ENCODE results near the gene WDR48. TPM values are rescaled to one million over a fixed set of nuclear protein-coding genes. Genes with fewer than 3 reads are reported as not detected.

The WDR48 gene
- total and polyA plus RNA-seq, 2 experiments from 2014 or later, result 27.2 to 54.3 TPM

DNA sequence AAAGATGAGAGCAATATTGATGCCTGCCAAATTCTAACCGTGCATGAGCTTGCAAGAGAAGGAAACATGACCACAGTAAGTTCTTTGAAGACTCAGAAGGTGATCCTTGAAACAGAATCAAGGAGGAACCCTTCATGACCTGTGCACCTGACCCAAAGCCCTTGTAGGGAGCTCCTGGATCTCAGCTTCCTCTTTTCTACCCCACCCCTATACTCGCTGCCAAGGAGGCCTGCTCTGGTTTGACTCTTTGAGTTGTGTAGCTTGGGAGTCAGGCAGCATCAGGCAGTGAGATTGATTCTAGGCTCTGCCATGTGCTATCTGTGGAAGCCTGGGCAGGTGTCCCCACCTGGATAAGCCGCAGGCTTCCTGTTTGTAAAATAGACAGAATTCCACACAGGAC lies 66.3 kb downstream of the WDR48 start (continued):
- TF ChIP-seq, protein P1, sequence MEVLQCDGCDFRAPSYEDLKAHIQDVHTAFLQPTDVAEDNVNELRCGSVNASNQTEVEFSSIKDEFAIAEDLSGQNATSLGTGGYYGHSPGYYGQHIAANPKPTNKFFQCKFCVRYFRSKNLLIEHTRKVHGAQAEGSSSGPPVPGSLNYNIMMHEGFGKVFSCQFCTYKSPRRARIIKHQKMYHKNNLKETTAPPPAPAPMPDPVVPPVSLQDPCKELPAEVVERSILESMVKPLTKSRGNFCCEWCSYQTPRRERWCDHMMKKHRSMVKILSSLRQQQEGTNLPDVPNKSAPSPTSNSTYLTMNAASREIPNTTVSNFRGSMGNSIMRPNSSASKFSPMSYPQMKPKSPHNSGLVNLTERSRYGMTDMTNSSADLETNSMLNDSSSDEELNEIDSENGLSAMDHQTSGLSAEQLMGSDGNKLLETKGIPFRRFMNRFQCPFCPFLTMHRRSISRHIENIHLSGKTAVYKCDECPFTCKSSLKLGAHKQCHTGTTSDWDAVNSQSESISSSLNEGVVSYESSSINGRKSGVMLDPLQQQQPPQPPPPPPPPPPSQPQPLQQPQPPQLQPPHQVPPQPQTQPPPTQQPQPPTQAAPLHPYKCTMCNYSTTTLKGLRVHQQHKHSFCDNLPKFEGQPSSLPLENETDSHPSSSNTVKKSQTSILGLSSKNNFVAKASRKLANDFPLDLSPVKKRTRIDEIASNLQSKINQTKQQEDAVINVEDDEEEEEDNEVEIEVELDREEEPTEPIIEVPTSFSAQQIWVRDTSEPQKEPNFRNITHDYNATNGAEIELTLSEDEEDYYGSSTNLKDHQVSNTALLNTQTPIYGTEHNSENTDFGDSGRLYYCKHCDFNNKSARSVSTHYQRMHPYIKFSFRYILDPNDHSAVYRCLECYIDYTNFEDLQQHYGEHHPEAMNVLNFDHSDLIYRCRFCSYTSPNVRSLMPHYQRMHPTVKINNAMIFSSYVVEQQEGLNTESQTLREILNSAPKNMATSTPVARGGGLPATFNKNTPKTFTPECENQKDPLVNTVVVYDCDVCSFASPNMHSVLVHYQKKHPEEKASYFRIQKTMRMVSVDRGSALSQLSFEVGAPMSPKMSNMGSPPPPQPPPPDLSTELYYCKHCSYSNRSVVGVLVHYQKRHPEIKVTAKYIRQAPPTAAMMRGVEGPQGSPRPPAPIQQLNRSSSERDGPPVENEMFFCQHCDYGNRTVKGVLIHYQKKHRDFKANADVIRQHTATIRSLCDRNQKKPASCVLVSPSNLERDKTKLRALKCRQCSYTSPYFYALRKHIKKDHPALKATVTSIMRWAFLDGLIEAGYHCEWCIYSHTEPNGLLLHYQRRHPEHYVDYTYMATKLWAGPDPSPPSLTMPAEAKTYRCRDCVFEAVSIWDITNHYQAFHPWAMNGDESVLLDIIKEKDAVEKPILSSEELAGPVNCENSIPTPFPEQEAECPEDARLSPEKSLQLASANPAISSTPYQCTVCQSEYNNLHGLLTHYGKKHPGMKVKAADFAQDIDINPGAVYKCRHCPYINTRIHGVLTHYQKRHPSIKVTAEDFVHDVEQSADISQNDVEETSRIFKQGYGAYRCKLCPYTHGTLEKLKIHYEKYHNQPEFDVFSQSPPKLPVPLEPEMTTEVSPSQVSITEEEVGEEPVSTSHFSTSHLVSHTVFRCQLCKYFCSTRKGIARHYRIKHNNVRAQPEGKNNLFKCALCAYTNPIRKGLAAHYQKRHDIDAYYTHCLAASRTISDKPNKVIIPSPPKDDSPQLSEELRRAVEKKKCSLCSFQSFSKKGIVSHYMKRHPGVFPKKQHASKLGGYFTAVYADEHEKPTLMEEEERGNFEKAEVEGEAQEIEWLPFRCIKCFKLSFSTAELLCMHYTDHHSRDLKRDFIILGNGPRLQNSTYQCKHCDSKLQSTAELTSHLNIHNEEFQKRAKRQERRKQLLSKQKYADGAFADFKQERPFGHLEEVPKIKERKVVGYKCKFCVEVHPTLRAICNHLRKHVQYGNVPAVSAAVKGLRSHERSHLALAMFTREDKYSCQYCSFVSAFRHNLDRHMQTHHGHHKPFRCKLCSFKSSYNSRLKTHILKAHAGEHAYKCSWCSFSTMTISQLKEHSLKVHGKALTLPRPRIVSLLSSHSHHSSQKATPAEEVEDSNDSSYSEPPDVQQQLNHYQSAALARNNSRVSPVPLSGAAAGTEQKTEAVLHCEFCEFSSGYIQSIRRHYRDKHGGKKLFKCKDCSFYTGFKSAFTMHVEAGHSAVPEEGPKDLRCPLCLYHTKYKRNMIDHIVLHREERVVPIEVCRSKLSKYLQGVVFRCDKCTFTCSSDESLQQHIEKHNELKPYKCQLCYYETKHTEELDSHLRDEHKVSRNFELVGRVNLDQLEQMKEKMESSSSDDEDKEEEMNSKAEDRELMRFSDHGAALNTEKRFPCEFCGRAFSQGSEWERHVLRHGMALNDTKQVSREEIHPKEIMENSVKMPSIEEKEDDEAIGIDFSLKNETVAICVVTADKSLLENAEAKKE (CRISPR knock-in tag; IDR thresholded peaks at IDR 0.05), result no peak

DNA sequence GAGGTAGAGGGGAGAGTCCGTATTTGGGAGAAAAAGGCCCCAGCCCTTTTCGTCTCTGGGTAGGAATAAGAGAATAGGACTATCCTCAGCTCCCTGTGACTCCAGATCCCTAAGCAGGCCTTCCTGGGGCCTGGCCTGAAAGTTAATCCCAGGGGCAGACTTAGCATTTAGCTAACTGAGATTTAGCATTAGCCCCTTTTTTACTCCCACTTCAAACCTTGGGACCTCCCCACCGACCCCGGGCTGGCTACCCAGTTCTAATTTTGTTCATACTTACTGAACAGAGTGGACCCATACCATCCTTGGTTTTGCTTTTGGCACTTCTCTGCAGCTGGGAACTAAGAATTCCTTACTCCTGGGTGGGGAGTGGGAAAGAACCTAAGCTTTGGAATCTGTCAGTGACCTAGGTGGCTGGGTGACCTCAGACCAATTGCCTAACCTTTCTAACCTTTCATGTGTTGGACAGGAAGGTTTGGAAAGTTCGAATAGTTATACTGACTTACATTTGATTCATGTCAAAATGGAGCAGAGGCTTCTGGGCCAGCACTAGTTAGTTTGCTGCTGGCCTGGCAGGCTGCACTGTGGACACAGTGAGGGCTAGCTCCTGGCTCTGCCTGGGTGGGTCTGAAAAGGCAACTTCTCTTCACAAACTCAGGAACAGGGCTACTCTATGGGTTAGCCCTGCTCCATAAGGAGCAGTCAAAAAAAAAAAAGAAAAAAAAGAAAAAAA lies 67.3 kb downstream of the WDR48 start:
- Mint-ChIP-seq H3K27me3 (ENCODE audit: insufficient read depth, low read depth, poor library complexity) (no peaks in the 10 kb centered on the region), H3K4me1 (no peaks in the 10 kb centered on the region), H3K27ac (no peak overlapping the region), H3K36me3 (ENCODE audit: low read depth) (no peaks in the 10 kb centered on the region; the same call in 2 of the 3 replicates), H3K9me3 (no peaks in the 10 kb centered on the region), H3K4me3 (no peak overlapping the region)
- ATAC-seq (no peak), DNase-seq (ENCODE audit: low spot score) (no peak)
- Histone ChIP-seq H3K9me2 (ENCODE audit: insufficient read depth) (no peaks in the 10 kb centered on the region), H3K4me2 (no peak overlapping the region), H3K36me3 (ENCODE audit: insufficient read depth) (no peaks in the 10 kb centered on the region), H3F3A (replicated peaks; ENCODE audit: low read depth) (no peaks in the 10 kb centered on the region), H4K20me1 (replicated peaks; ENCODE audit: insufficient read depth) (no peaks in the 10 kb centered on the region), H2AFZ (no peak overlapping the region), H3K27me3 (ENCODE audit: insufficient read depth) (no peaks in the 10 kb centered on the region), H3K79me2 (replicated peaks; ENCODE audit: insufficient read depth) (no peaks in the 10 kb centered on the region), H3K27ac (ENCODE audit: low read depth) (no peak overlapping the region), H3K4me1 (ENCODE audit: insufficient read depth) (no peaks in the 10 kb centered on the region), H3K4me3 (no peak overlapping the region)
- TF ChIP-seq ZNF331 (CRISPR knock-in tag; IDR thresholded peaks at IDR 0.05; ENCODE audit: low read depth), result no peak
- TF ChIP-seq, protein P2, sequence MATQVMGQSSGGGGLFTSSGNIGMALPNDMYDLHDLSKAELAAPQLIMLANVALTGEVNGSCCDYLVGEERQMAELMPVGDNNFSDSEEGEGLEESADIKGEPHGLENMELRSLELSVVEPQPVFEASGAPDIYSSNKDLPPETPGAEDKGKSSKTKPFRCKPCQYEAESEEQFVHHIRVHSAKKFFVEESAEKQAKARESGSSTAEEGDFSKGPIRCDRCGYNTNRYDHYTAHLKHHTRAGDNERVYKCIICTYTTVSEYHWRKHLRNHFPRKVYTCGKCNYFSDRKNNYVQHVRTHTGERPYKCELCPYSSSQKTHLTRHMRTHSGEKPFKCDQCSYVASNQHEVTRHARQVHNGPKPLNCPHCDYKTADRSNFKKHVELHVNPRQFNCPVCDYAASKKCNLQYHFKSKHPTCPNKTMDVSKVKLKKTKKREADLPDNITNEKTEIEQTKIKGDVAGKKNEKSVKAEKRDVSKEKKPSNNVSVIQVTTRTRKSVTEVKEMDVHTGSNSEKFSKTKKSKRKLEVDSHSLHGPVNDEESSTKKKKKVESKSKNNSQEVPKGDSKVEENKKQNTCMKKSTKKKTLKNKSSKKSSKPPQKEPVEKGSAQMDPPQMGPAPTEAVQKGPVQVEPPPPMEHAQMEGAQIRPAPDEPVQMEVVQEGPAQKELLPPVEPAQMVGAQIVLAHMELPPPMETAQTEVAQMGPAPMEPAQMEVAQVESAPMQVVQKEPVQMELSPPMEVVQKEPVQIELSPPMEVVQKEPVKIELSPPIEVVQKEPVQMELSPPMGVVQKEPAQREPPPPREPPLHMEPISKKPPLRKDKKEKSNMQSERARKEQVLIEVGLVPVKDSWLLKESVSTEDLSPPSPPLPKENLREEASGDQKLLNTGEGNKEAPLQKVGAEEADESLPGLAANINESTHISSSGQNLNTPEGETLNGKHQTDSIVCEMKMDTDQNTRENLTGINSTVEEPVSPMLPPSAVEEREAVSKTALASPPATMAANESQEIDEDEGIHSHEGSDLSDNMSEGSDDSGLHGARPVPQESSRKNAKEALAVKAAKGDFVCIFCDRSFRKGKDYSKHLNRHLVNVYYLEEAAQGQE (IDR thresholded peaks at IDR 0.05; ENCODE audit: unreplicated experiment), result no peak
- no peak for TF ChIP-seq CREB1 (CRISPR knock-in tag; IDR thresholded peaks at IDR 0.05; ENCODE audit: low read depth)
- no peak for TF ChIP-seq ZNF114 (CRISPR knock-in tag; IDR thresholded peaks at IDR 0.05)
- no peak for TF ChIP-seq EZH2 (IDR thresholded peaks at IDR 0.05; ENCODE audit: low read depth, unreplicated experiment)
- no peak for TF ChIP-seq EZH2phosphoT487 (IDR thresholded peaks at IDR 0.05; ENCODE audit: unreplicated experiment)

Measured in GM23338 (cell line).